ENCODE measurements around the gene SETD1A. TPM values are rescaled to one million over a fixed set of nuclear protein-coding genes. Genes with fewer than 3 reads are reported as not detected.

Gene SETD1A
- total and polyA plus RNA-seq, 2 of the 4 experiments (the other 2 are of a cell fraction): 0.54 to 5.8 TPM

DNA sequence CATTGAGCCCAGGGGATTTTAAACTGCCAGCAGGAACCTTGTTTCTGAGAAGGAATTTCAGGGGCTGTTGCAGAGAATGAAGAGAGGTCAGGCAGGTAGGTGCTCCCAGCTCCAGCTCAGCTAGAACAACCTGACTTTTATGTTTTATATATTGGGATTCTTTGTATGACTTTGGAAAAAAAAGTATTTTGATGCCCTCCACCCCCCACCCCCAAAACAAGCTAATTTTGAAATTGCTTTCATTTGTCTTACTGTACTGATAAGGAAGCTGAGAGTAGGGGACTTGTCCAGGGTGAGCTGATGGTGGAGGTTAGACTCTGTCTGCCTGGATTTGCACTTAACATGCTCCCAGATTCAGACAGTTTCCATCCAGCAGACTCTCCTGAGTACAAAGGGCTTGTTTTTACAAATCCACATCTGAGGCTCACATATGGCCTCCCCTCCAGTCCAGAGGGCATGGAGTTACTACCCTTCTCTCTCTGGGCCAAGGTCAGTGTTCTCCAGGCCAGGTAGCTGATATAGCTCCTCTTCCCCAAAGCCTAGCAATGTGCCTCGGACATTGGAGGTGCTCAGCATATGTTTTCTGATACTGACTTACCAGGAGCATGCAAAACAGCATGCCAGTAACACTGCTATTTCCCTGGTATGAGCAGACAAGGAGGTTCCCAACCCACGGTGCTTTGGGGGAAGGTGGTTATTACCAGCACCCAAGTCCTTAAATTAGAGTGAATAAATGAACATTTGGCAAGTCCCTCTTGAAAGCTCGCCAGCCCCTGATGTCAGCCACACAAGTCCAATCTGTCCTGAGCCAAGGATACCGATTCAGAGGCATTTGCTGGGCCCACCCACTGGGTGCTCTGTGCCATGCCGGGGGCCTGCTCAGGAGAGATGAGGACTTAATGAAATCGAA, 41.6 kb downstream of the SETD1A start:
- H3K14ac ChIP-seq (replicated peaks; ENCODE audit: low read depth, low read length): peak overlapping the region; percentile 75
- peak overlapping the region; percentile 75 for H2BK120ac ChIP-seq (ENCODE audit: low read depth, low read length)
- peak overlapping the region; percentile 57; the same call in 2 of the 3 replicates for H2BK15ac ChIP-seq (ENCODE audit: low read depth, low read length)
- peak overlapping the region; percentile 86 to 94; a peak in 3 of 4 replicates for H4K8ac ChIP-seq (ENCODE audit: low read depth in 2 of 2, low read length in 2 of 2)
- peak overlapping the region; percentile 21; the same call in 1 of the 2 replicates for H3K18ac ChIP-seq (ENCODE audit: low read depth, low read length)
- no peak for DNase-seq
- no peak overlapping the region for H3K4me2 ChIP-seq (ENCODE audit: low read depth, low read length)
- peak overlapping the region; percentile 95 for H2BK5ac ChIP-seq (ENCODE audit: low read depth, low read length, poor library complexity, severe bottlenecking)
- dilution Hi-C loops (cut with HindIII; ENCODE audit: low sequenced_read_pairs, unreplicated experiment): no loop called here
- no peaks in the 10 kb centered on the region for H3K9me3 ChIP-seq (ENCODE audit: control insufficient read depth, insufficient read depth, low read length)
- no TSS peak for BruUV-seq (replicated peaks)
- no peaks in the 10 kb centered on the region for H3K27me3 ChIP-seq (ENCODE audit: control insufficient read depth, insufficient read depth, low read length)
- peak overlapping the region; percentile 69 for H3K27ac ChIP-seq (ENCODE audit: insufficient read depth, low read length)
- CTCF ChIA-PET: interaction anchor here (0.6 to 0.9 kb wide), 2 partner anchors 14 to 291 kb away, joined by 3 to 4 read pairs; partner anchors contain the start of gene HSD3B7
- POLR2A ChIA-PET (ENCODE audit: unreplicated experiment): interaction anchor here (0.6 to 1.0 kb wide), 3 partner anchors 7 to 461 kb away, joined by 3 to 4 read pairs (median 3); no protein-coding TSS in a partner anchor
- peaks cover 27% of the 10 kb centered on the region for H3K4me1 ChIP-seq (ENCODE audit: control insufficient read depth, insufficient read depth, low read length)
- peak overlapping the region; percentile 60 for H2AFZ ChIP-seq (replicated peaks; ENCODE audit: low read length, poor library complexity)
- H3K4me3 ChIP-seq (ENCODE audit: insufficient read depth, low read depth, low read length): no peak overlapping the region
- peaks cover 18% of the 10 kb centered on the region for H3K9me1 ChIP-seq (ENCODE audit: insufficient read depth, low read length)
- H3K56ac ChIP-seq (ENCODE audit: extremely low read depth, insufficient read depth, low read length): peak overlapping the region; percentile 29; the same call in 1 of the 2 replicates
- peak overlapping the region; percentile 48 for H2AK9ac ChIP-seq (replicated peaks; ENCODE audit: low read depth, low read length, poor library complexity)
- peak overlapping the region; percentile 61; the same call in 1 of the 2 replicates for H3K23ac ChIP-seq (ENCODE audit: low read depth, low read length)
- peaks cover 0 to 18% of the 10 kb centered on the region in 2 experiments; a peak in 1 of 4 replicates for H3K79me1 ChIP-seq (ENCODE audit: low read depth in 1 of 2, low read length in 2 of 2)
- no peak for ATAC-seq (ENCODE audit: low read depth)
- H4K5ac ChIP-seq (ENCODE audit: low read depth, low read length): peak overlapping the region; percentile 72; the same call in 1 of the 2 replicates
- peaks cover 1% of the 10 kb centered on the region; the same call in 1 of the 2 replicates for H3K36me3 ChIP-seq (ENCODE audit: control insufficient read depth, insufficient read depth, low read length)
- no peak overlapping the region for H3K9ac ChIP-seq (ENCODE audit: low read depth, low read length)
- in situ Hi-C loops (cut with MboI; ENCODE audit: low sequenced_read_pairs): loop anchor here (10.0 to 25.0 kb wide), 2 partner anchors 446 to 713 kb away; partner anchors contain the start of gene ZNF843
- H3K4ac ChIP-seq (ENCODE audit: low read depth, low read length): peak overlapping the region; percentile 97
- intact Hi-C loops (cut with micrococcal nuclease): loop anchor here (2.0 to 5.0 kb wide), 2 partner anchors 34 to 73 kb away; partner anchors contain the start of genes STX4, ZNF646 and ZNF668
- H2AK5ac ChIP-seq (ENCODE audit: low read depth, low read length): peak overlapping the region; percentile 73
- H4K20me1 ChIP-seq (ENCODE audit: insufficient read depth, low read length): no peaks in the 10 kb centered on the region
- TF ChIP-seq, protein P1, sequence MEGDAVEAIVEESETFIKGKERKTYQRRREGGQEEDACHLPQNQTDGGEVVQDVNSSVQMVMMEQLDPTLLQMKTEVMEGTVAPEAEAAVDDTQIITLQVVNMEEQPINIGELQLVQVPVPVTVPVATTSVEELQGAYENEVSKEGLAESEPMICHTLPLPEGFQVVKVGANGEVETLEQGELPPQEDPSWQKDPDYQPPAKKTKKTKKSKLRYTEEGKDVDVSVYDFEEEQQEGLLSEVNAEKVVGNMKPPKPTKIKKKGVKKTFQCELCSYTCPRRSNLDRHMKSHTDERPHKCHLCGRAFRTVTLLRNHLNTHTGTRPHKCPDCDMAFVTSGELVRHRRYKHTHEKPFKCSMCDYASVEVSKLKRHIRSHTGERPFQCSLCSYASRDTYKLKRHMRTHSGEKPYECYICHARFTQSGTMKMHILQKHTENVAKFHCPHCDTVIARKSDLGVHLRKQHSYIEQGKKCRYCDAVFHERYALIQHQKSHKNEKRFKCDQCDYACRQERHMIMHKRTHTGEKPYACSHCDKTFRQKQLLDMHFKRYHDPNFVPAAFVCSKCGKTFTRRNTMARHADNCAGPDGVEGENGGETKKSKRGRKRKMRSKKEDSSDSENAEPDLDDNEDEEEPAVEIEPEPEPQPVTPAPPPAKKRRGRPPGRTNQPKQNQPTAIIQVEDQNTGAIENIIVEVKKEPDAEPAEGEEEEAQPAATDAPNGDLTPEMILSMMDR (conservative IDR thresholded peaks at IDR 0.05; ENCODE audit: low read depth, low read length): no peak
- TF ChIP-seq ELK1 (IDR thresholded peaks at IDR 0.05; ENCODE audit: borderline replicate concordance, low read depth, low read length) (no peak), SMC3 (IDR thresholded peaks at IDR 0.05; ENCODE audit: low read depth, low read length) (0 out of 2 replicates have a peak, but pooled peaks have one; percentile 2)
- H2BK20ac ChIP-seq (ENCODE audit: low read depth, low read length): peak overlapping the region; percentile 95
- peak overlapping the region; percentile 67 for H4K91ac ChIP-seq (ENCODE audit: insufficient read depth, low read depth, low read length)
- WGBS, 2 experiments (ENCODE audit: extremely low coverage in 2 of 2, insufficient read length in 1 of 2): 86% methylated on average over 1 of the region's 6 CpGs; no CpG with 5 or more reads in 1 of the 2 experiments

Measured in IMR-90 (cell line).